ENCODE results near the gene CADM1.

CADM1 gene

DNA sequence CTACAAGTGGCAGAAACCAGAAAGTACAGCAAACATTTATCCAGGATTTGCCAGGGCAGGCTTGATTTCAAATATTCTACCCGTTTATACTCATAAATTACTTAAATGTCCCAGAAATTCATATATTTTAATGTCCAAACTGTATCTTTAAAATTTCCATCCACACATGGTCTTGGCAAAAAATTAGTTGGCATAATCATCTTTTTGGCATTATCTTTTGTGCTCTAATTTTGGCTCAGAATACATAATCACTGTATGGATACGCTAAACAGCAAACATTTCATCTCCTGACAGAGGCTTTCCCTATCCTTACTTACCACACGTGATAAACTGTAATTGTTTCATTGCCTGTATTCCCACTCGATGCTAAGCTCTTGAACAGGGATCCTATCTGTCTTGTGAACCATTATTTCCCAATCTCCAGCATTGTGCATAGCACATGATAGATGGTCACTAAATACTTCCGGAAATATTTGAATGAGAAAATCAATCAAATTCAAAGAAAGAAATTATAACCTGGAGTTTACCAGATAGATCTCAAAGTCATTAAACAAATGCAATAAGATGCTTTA lies 64.2 kb downstream of the CADM1 start:
- no peak for DNase-seq

DNA sequence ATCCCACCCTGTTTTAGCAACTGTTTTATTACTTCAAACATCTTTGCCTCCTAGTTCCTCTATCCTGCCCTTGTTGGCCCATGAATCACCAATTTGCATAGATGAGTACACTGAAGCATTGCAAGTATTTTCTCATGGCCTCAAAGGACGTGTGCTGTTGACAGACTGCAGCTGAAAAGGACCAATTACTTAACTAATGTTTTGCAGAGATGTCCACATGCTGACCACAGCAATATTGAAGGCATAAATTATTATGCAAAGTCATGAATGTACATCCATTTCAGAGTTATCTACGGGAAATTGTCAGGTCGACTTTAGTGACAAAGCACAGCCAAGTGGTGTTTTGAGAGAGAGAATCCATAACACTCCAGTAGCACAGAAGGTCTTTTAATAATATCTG lies 64.8 kb downstream of the CADM1 start:
- DNase-seq = no peak

DNA sequence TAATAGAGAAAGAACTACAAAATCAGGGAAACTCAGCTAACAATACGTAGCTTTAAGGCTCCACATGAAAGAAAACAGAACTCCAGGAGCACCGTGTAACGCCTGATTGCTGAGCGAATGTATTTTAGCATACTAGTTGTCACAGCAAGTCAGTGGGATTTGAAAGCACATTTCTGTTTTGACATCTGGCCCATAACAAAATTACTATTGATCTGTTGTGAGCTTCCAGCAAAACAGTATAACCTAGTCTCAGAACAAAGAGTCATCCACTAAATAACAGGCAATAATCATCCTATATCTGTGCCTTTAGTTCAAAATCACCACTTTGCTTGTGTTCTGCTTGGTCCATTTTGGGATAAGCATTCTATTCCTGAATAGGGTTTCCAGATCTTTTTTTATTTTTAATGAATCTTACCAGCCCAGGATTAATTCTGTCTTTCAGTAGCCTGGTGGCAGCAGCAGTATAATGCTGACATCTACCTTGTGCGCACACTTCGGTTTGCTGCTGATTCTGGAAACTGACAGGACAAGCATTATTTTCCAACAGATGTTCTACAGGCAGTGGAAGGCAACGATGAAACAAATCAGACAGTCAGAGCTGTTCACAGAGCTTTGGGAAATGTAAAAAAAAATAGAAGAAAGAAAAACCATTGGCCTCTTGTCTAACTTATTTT lies 66.2 kb downstream of the CADM1 start:
- no peak for DNase-seq

DNA sequence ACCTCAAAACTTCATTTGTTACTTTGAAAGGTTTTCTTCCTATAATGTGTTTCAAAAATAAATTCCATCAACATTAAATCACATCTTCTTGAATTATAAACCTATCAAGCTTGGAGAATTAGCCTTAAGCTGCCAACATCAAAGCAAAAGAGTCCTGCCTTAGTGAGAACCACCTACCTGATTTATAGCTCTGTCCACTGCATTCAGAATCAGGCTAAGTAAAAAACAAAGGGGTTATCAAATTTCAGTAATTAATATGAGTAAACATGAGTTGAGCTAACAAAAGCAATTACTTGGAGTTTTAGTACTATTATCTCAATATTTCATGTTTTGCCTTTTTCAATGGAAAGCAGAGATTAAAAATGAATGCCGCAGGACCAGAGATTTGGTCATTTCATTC lies 73.9 kb downstream of the CADM1 start:
- no peak for DNase-seq

DNA sequence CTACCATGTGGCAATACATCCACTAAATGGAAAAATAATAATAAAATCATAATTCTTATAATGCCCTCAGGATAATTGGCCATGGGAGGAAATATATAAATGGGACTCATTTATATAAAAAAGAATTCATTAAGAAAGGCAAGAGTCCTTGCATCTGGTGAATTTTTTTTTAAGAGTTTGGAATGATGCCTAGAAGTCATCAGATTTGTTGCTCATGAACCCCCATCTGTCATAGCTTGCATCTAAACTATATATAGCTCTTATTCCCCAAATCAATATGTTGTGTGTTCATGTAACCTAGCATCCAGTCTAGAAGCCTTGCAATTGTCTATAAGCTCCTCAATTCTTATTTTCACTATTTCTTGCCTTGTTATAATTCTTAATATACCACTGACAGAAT lies 75.9 kb downstream of the CADM1 start:
- no peak for DNase-seq

DNA sequence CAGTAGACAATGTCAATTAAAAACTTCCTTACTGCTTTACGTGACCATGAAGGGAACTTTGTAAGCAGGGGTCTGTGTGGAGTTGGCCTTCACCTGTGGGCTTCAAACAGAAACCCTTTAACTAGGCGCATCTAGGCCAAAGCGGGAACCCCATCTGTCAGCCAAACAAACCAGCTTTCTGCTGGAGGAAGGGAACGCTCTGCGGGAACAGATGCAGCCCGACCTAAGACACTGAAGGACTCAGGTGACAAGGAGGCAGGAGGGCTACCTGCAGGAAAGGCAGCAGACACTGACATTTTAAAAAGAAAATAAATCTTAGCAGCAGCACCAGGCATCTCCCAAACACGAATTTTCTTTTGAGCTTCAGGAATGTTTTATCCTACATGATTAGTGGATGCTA lies 78.4 kb downstream of the CADM1 start:
- DNase-seq = no peak

DNA sequence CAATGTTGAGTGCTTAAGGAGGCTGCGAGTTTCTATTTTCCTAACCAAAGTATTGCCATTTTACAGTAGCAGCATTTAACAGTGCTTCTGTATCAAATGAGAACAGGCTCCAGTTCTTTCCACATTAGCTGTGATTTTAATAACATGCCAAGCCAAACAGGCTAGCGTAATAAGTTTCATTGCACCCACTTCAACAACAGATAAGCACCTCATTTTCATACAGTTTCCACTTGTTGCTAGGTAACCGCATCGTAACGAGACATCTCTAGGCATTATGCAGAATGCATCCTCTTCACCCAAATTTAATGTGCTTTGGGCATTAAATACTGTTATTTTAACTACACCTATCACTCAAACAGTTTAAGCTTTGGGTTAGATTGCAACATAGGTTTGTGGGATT lies 79.0 kb downstream of the CADM1 start:
- no peak for DNase-seq

DNA sequence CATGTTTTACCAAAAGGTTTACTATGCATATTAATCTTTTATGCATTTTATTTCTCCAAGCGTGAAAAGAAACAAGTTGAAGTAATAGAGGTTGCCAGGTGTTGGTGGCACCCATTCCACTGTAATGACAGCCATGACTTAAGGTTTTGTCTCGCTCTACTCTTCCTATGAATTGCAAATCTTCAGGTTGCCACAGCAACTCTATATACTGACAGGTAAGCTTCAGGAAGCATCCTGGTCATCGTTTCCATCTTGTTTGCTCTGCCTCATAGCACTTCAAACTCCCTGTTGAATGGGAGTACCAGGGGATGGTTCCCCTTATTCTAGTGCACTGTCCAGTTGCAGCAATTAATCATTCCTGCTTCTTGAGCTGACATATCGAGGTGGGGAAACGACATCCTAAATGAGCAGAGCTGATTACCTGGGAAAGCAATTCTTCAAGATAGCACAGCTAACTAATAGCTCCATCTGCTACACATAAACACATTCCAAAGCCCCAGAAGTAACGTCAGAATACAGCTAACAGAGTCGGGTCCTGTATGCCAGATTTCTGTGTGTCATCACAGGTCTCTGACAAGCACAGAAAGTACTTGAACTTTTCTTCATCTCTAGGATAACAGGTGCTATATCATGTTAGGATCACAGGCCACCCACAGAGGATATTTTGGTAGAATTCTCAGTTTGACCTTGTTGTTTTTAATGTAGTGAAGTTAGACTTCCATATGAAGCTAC lies 80.3 kb downstream of the CADM1 start:
- DNase-seq = no peak

DNA sequence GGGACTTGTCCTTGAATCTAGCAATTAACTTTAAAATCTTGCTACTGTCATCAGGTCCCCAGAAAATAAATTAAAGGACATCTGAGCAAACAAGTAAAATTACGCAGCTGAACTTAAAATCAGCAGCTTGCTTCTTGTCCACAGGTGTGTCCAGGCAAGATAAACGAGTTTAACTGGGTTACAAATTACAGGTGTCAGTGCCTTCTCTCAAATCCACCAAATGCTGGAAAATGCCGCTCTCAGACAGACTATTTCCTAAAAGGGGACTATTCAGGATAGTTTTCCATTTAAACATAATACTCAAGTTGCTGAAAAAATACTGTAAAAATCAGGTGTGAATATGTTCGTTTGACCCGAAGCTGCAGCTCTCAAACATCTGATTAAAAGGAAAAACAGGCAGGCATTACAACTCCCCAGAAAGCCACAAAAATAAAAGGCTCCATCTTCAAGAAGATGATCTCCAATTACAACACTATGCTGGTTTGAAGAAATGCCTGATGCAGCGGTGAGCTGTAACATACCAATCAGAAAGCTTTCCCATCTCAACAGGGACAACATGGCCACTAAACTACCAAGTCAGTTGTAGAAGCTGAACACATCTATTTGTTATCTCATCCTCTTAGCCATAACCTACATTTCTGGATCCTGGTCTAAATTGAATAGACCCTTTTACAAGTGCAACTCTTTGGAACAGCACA lies 82.1 kb downstream of the CADM1 start:
- no peak for DNase-seq

DNA sequence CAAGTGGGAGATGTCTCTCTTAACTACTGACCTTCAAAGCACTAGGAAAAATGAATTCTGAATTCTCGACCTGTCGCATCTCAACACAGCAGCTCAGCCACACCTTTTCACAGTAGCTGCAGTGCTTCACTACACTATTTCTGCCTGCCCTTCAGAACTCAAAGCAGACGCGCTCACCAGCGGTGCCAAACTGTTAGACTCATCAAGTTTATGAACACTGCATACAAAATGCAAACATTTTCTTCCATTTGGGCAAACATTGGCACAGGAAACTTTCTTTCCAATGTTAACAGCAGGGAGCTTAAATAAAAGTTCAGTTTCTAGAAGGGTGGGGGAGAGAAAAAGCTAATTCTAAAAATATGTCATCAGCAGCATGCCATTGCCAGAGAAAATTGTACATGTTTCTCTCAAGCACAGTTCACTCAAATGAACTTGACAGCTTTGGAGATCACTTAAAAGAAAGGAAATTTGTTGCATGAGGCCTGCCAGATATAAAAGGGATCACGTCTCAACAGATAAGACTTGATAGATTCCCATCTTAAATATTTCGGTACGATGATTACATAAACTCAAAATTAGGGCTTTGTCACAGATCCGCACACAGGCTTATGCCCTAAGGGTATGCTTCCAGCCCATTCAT lies 82.7 kb downstream of the CADM1 start:
- no peak for DNase-seq

DNA sequence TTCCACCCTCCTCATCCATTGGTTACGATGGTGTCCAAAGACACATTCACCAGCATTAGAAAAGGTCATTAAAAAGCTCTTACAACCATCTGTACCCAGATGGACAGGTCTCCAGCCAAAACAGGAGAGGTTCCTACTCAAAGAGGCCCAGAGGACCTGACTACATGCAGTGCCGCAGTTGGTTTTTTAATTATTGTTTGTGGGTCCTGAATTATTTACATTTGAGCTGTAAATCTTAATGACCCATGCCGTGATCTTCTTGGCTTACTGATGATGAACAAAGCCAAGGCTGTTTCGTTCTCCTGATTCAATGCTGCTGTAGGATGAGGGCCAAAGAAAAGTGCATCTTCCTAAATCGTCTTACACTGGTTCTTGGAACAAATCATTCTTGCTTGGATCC lies 83.7 kb downstream of the CADM1 start:
- DNase-seq = no peak

DNA sequence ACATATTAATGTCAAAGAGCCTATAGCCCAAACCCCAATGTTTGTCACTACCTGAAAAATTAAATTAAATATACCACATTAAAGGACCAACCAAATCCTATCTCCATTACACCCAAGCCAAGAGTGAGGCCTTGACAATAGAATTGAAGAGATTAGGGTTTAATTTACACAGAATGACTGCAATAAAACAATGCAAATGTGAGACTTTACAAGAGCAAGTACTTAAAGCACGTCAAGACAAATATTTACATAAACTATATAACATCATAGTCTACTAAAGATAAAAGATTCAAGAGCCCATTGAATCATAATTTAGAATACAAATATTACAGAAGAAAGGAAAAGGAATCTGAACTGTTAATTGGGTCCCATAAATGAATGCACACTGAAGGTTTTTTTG lies 85.6 kb downstream of the CADM1 start:
- DNase-seq = no peak

DNA sequence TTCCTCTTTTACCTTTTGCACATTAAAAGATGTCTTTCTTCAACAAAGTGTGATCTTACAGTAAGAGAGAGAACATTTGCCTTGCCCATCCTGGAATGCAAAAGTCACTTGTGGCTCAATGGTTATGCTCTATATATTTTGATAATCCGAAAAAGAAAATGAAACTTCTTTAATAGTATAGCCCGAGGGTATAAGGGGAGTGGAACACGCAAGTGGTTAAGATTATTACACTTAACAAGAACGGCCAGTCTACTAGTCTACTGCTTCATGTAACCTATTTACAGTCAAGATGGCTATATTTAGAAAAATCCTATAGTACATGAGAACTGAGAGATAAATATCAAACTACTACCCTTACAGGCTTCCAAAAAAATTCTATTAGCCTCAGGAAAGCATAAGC lies 86.1 kb downstream of the CADM1 start:
- no peak for DNase-seq

DNA sequence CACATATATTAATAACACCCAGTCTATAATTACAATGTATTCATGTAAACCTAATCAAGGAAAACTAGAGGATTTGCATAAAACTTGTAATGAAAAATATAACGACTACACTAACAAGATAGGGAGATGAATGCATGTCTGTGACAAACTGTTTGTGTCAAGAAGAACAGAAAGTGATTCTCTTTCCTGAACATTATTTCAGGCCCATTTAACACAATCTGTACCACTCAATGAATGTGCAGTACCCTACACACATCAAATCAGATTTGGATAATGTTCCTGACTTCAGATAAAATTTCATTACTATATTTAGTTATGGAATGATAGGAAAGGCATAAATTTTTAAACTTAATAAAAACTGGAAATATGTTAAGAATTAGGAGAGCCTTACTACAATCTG lies 93.1 kb downstream of the CADM1 start:
- no peak for DNase-seq

DNA sequence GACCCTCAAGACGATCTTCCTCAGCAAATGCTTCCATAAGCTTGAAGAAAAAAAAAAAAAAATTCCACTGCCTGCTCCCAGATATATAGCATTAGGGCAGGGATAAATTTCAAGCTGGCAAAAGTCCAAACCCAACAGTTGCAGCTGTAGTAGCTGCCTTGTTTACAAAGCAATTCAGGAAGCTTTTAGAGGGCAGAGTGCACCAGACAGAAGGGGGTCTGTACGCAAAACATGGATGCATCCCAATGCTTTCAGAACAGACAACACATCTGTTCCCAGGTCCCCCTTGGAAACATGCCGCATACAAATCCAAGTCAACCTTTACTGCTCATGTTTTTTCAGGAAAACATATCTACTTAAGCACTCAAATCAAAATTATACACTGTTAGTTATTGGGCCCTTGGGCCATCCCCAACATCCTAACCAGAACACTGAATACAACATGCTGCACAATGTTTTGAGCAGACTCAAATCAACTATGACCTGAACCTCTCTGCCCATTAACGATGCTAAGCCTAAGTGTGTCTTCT lies 94.5 kb downstream of the CADM1 start:
- DNase-seq = no peak

DNA sequence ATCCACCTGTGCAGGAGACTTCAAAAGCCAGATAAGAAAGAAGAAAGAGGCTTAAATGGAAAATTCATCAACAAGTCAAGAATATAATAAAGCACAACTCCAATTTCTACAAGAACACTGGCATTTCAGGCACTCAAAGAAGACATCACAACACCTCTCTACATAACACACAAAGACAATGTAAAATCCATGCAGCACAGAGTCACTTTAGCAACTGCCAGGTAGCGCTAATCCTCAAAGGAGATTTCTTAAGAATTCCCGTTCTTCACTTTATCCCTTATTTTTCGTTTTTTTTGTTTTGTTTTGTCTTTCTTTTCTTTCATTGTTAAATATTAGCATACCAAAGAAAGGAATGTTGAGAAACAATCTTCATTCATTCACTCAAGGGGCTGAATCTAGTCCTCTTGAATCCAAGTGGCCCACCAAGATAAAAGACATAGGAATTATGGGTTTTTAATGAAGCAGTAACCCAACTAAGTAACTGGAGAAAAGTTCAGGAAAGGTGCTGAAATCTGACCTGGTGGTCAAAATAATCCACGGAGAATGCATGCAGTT lies 95.0 kb downstream of the CADM1 start:
- no peak for DNase-seq

DNA sequence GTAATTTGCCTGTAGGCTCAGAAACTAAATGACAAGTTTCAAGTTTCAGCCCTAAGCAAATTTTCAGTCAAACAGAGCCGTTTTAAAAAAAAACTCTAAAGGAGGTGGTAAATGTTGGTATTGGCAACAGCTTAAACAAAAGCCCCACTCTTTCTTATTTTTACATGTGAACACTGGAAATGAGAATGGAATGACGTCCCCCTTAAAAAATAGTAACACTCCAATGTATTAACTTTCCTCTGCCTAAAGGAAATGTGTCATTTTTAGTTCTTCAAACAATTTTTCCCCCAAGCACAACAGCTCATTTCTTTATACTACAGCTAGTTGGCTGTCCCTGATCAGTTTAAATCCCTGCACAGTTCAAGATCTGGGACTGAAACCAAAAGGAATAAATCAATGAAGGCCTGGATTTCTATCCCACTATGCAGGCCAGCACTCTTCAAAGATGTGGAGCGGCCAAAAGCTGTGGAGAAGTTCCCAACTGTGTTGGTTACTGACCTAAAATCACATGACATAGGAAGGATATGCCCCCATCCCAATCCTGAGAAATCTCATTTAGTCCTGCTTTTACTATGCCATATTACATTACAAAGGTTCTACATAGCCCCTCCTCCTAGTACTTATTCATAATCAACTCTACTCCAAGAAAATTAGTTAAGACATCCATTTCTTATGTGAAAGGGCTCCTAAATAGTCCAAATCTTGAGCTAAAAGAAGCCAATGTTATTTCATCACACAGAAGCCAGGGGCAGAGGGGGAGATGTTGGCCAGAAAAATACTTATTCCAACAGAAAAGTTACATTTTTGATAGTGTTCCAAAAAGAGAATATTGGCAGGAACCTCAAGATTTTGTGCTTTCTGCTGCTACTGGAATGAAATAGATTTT lies 95.9 kb downstream of the CADM1 start:
- no peak for DNase-seq

DNA sequence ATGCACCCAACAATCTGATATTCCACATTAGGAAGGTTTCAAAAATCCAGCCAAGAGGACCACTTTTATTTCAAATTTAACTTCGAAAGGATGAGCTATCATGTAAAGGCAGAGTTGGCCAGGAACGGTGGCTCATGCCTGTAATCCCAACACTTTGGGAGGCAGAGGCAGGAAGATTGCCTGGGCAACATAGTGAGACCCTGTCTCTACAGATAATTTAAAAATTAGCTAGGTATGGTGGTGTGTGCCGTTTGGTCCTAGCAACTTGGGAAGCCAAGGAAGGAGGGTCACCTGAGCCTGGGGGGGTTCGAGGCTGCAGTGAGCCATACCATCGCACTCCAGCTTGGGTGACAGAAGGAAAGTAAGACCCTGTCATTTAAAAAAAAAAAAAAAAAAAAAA lies 96.7 kb downstream of the CADM1 start:
- DNase-seq = no peak

DNA sequence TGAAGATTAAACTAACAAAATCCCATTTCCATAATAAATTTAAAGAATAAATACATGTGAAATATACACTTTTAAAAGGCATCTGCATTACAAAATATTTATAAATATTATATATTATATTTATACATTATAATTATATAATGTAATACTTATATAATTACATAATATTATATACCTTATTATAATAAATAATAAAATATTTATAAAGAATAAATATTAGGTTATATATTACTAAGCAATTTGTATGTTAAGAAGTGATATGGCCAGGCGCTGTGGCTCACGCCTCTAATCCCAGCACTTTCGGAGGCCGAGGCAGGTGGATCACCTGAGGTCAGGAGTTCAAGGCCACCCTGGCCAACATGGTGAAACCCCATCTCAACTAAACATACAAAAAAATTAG lies 97.8 kb downstream of the CADM1 start:
- DNase-seq = no peak

DNA sequence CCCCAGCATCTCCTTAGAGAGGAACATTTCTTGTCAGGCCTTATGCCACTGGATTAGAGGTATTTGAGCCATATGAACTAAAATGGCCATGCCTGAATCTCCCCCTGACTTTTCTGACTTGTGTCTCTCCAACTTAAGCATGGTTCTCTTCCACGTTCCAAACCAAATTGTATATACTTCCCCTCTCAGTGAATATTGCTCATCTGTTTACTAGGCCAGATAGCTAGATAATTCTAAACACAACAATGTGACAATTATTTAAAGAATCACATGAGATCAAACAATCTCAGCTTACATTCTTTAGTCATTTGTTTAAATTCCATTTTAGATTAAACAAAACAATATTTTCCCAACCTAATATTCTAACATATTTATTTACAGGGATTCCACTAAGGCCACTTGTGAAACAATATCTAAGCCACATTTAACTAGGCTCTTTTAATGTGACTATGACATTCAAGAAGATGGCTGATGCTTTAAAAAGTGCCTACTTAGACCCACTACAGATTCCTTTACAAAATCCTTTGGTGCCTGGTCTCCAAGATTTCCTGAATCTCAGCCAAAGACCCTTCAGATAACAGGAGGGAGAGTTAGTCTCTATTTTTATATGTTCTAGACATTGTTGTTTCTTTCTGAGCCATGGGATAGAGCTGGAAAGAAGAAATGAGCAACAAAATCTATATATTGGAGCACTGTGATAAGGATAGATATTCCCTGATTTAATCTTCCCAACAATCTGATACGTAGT lies 105.7 kb downstream of the CADM1 start:
- DNase-seq = no peak

DNA sequence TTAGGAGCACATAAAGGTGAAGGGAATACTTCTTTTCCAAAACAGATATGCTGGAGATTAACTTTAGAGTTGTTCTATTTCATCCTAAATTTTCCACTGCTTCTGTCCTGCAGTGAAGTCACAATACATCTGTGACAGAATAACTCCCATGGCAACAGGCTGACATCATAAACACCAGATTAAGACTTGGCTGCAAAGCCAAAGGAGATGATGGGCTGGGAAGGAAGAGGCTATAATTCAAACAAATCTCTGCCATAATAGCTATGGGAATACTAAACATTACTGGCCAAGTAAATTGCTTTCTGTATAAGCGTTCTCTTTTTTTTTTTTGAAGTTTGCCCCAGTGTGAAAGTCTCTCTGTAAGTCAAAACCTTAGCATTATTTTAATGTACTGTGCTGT lies 107.7 kb downstream of the CADM1 start:
- DNase-seq = no peak
